A673 (cell line): ENCODE results near the gene TBC1D4. TPM values are rescaled to one million over a fixed set of nuclear protein-coding genes. Genes with fewer than 3 reads are reported as not detected.

ENCODE experiments used
- BruUV-seq: library from RNA; stranded (reverse); fragments of 400-500 nt; replicated peaks from 2 replicates; lab custom pipeline; 2021; lab: Mats Ljungman, UMichigan
- CTCF ChIA-PET: fragments of 300-600 bp; sonication (Branson Sonifier 250); formaldehyde crosslinking; loops from one replicate; lab custom pipeline; 2022; ENCODE audit warnings: antibody characterized with exemption; lab: Charles Lee
- POLR2A ChIA-PET: fragments of 300-600 bp; sonication (Branson Sonifier 250); formaldehyde crosslinking; loops from one replicate; lab custom pipeline; 2022; ENCODE audit warnings: antibody characterized with exemption; ENCODE audit not compliant: low non-redundant PET; lab: Charles Lee
- DNase-seq: peaks from one replicate; pipeline ENCODE4 v3.0.0-alpha.2; 2015; ENCODE audit warnings: low spot score
- H3K27ac ChIP-seq: fragments of 200-600 bp; sonication (generic); 2 replicates; pipeline ENCODE4 v1.5.1; 2016; ENCODE audit warnings: mixed run types, low read depth, mild to moderate bottlenecking, mixed read lengths, antibody characterized with exemption, low read length; ENCODE audit not compliant: poor library complexity, severe bottlenecking
- H3K27me3 ChIP-seq: fragments of 200-600 bp; sonication (generic); replicated peaks from 2 replicates; pipeline ENCODE4 v1.6.1; 2017; ENCODE audit warnings: mixed run types, low read depth, mild to moderate bottlenecking, mixed read lengths, antibody characterized with exemption, low read length; ENCODE audit not compliant: insufficient read depth, poor library complexity
- H3K36me3 ChIP-seq: fragments of 200-600 bp; sonication (generic); 2 replicates; pipeline ENCODE4 v1.6.1; 2016; ENCODE audit warnings: mixed run types, mild to moderate bottlenecking, mixed read lengths, antibody characterized with exemption, low read length; ENCODE audit not compliant: insufficient read depth, poor library complexity, severe bottlenecking
- H3K4me1 ChIP-seq: fragments of 200-600 bp; sonication (generic); 2 replicates; pipeline ENCODE4 v1.6.1; 2017; ENCODE audit warnings: mixed run types, mild to moderate bottlenecking, mixed read lengths, antibody characterized with exemption, low read length; ENCODE audit not compliant: insufficient read depth, poor library complexity, severe bottlenecking
- H3K4me3 ChIP-seq: fragments of 200-600 bp; sonication (generic); 2 replicates; pipeline ENCODE4 v1.5.1; 2016; ENCODE audit warnings: low read depth, mixed run types, mild to moderate bottlenecking, mixed read lengths, low read length; ENCODE audit not compliant: poor library complexity, severe bottlenecking
- H3K9me3 ChIP-seq: fragments of 200-600 bp; sonication (generic); 2 replicates; pipeline ENCODE4 v1.6.1; 2016; ENCODE audit warnings: mixed run types, low read depth, mild to moderate bottlenecking, mixed read lengths, antibody characterized with exemption, low read length; ENCODE audit not compliant: poor library complexity, severe bottlenecking
- EZH2 ChIP-seq: fragments of 200-600 bp; sonication (generic); IDR thresholded peaks from 2 replicates; pipeline ENCODE4 v1.6.1; 2017; ENCODE audit warnings: borderline replicate concordance, low read depth, mild to moderate bottlenecking, mixed read lengths, antibody characterized with exemption, low read length; ENCODE audit not compliant: poor library complexity, severe bottlenecking
- intact Hi-C: fragments of 100-400 bp; cut with micrococcal nuclease; formaldehyde crosslinking; loops from one replicate; pipeline ENCODE4 v1.10.0; 2022; ENCODE audit not compliant: unreplicated experiment
- total RNA-seq: library from RNA; stranded (reverse); gene quantifications from 2 replicates; pipeline ENCODE4 v1.2.3, GENCODE V29; 2021
- TF ChIP-seq, protein P1 (sequence below): fragments of 300-800, 200-600 bp; sonication (generic); conservative IDR thresholded peaks from 2 replicates; pipeline ENCODE4 v1.5.1; 2017; ENCODE audit warnings: low read depth, mild to moderate bottlenecking, antibody characterized with exemption, low read length, moderate library complexity, mixed read lengths

Gene TBC1D4
- total RNA-seq, 1 experiment from 2014 or later = 9.8 TPM

DNA sequence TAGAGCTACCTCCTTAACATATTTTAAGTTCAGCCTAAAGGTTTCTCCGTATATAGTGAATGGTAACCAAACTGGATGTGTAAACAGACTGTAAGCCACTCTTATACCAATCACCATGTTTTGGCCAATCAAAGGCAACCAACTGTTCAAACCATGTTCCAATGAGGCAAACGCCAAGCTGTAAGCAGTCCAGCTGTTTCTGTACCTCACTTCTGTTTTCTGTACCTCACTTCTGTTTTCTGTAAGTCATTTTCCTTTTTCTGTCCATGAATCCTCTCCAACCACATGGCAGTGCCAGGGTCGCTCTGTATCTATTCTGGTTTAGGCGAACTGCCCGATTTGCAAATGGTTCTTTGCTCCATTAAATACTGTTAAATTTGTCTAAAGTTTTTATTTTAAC lies 31.3 kb upstream of the TBC1D4 start:
- H3K36me3 ChIP-seq = no peaks in the 10 kb centered on the region
- no peak for DNase-seq
- intact Hi-C loops = no loop called here
- TF ChIP-seq, protein P1, sequence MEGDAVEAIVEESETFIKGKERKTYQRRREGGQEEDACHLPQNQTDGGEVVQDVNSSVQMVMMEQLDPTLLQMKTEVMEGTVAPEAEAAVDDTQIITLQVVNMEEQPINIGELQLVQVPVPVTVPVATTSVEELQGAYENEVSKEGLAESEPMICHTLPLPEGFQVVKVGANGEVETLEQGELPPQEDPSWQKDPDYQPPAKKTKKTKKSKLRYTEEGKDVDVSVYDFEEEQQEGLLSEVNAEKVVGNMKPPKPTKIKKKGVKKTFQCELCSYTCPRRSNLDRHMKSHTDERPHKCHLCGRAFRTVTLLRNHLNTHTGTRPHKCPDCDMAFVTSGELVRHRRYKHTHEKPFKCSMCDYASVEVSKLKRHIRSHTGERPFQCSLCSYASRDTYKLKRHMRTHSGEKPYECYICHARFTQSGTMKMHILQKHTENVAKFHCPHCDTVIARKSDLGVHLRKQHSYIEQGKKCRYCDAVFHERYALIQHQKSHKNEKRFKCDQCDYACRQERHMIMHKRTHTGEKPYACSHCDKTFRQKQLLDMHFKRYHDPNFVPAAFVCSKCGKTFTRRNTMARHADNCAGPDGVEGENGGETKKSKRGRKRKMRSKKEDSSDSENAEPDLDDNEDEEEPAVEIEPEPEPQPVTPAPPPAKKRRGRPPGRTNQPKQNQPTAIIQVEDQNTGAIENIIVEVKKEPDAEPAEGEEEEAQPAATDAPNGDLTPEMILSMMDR = no peak
- no peak for TF ChIP-seq EZH2
- ChIA-PET POLR2A (no interaction called here), CTCF (interaction anchor here (0.5 kb wide), 1 partner anchor 1757 kb away, joined by 10 read pairs; no protein-coding TSS in a partner anchor)
- H3K27me3 ChIP-seq = no peaks in the 10 kb centered on the region
- no peak overlapping the region for H3K27ac ChIP-seq
- BruUV-seq = no TSS peak
- no peaks in the 10 kb centered on the region for H3K4me1 ChIP-seq
- H3K4me3 ChIP-seq = no peak overlapping the region
- H3K9me3 ChIP-seq = no peaks in the 10 kb centered on the region

DNA sequence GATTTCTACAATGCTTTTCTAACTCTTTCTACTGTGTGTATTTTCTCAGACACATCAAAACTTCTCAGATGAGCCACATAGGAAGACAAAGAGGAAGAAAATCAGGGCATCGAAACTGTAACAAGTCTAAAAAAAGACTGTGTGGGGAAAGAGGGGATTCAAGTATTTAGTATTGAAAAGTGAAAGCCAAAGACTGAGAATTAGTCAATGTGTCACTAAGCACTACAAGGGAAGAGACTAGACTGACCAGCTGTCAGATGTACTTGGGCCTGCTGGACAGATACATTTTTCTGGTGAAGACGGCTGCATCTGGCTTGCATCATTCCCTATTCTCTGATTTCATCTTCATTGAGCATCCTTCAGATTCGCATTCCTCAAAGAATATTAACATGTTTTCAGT lies 30.3 kb upstream of the TBC1D4 start:
- no peak overlapping the region for H3K4me3 ChIP-seq
- POLR2A ChIA-PET = no interaction called here
- no peaks in the 10 kb centered on the region for H3K36me3 ChIP-seq
- intact Hi-C loops = no loop called here
- H3K9me3 ChIP-seq = no peaks in the 10 kb centered on the region
- no peak for TF ChIP-seq EZH2
- TF ChIP-seq, protein P1 = no peak
- CTCF ChIA-PET = no interaction called here
- no TSS peak for BruUV-seq
- no peaks in the 10 kb centered on the region for H3K27me3 ChIP-seq
- no peak for DNase-seq
- no peak overlapping the region for H3K27ac ChIP-seq
- peaks cover 3% of the 10 kb centered on the region for H3K4me1 ChIP-seq

DNA sequence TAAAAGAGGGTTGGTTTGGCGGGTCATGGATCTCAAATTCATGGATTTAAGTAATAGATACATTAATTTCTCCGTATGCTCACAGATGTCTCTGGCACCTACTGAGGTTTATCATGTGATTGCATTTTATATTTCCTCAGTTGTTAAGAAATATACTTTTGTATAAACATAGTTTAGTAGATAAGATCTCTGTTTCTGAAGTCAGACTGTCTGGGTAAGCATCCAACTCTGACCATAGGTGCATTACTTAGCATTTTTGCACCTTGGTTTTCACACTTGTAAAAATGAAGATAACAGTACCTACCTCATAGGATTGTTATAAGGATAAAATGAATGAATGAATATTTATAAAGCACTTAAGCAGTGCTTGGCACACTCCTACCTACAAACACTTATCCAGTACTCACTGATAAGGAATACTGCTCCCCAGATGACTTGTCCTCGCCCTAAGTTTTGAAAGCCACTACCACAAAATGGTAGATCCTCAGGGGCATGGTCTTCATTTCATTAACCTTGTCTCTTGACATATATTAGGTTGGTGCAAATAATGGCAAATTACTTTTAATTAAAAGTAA lies 29.2 kb upstream of the TBC1D4 start:
- no peak overlapping the region for H3K27ac ChIP-seq
- no peak overlapping the region for H3K4me3 ChIP-seq
- no peak for DNase-seq
- no peaks in the 10 kb centered on the region for H3K27me3 ChIP-seq
- ChIA-PET CTCF (no interaction called here), POLR2A (no interaction called here)
- H3K4me1 ChIP-seq = peaks cover 7% of the 10 kb centered on the region
- intact Hi-C loops = no loop called here
- no TSS peak for BruUV-seq
- H3K36me3 ChIP-seq = no peaks in the 10 kb centered on the region
- no peaks in the 10 kb centered on the region for H3K9me3 ChIP-seq
- TF ChIP-seq EZH2 = no peak
- TF ChIP-seq, protein P1 = no peak
